ENCODE results near the gene HOMER2.

GRCh38 chr15:82874961-82875360 is 77.6 kb downstream of the HOMER2 start:
- TF ChIP-seq CTCF (IDR thresholded peaks at IDR 0.05) (no peak), EP300 (IDR thresholded peaks at IDR 0.05; ENCODE audit: low read depth) (no peak), POLR2A (IDR thresholded peaks at IDR 0.05) (no peak), POLR2AphosphoS5 (IDR thresholded peaks at IDR 0.05) (no peak)
